ENCODE measurements around the gene SNX14.

GRCh38 chr6:85576476-85576875, 17.2 kb downstream of the SNX14 start:
- TF ChIP-seq POLR2A (IDR thresholded peaks at IDR 0.05; ENCODE audit: low read depth, low read length) (no peak), TAF1 (IDR thresholded peaks at IDR 0.05; ENCODE audit: low read depth, low read length) (no peak), POLR2AphosphoS5 (IDR thresholded peaks at IDR 0.05; ENCODE audit: low read depth, low read length) (no peak), SPI1 (IDR thresholded peaks at IDR 0.05; ENCODE audit: low read depth, low read length) (no peak)

All from GM12891 (cell line).